ENCODE data around the gene MYH3. TPM values are rescaled to one million over a fixed set of nuclear protein-coding genes. Genes with fewer than 3 reads are reported as not detected.

MYH3 gene
- total and polyA plus RNA-seq, 10 of the 15 experiments (the other 5 are each of a cell fraction or from before 2014, with no cell fraction given), result 0.14 to 1.4 (median 0.71) TPM

- no peak for TF ChIP-seq YBX1 (IDR thresholded peaks at IDR 0.05)
- TF ChIP-seq WRNIP1 (IDR thresholded peaks at IDR 0.05; ENCODE audit: borderline replicate concordance, low read depth, low read length), result no peak
- TF ChIP-seq ZBTB40 (IDR thresholded peaks at IDR 0.05; ENCODE audit: borderline replicate concordance), result no peak
- TF ChIP-seq YY1 (IDR thresholded peaks at IDR 0.05; ENCODE audit: low read depth, low read length), result no peak
These were observed 30.4 kb upstream of the MYH3 start (continued) for GRCh38 chr17:10687499-10687898.

GRCh38 chr17:10683853-10684252 is 26.7 kb upstream of the MYH3 start:
- WGBS (ENCODE audit: insufficient coverage, insufficient replicate concordance, low lambda C conversion rate, missing lambda C conversion rate), result 71% methylated on average over 2 of the region's 2 CpGs
- ChIA-PET SMC1A (ENCODE audit: uncharacterized antibody, unreplicated experiment) (interaction anchor here (1.0 to 2.1 kb wide), 5 partner anchors 11 to 52 kb away, joined by 3 to 6 read pairs (median 4); no protein-coding TSS in a partner anchor), POLR2A (no interaction called here), CTCF (interaction anchor here (1.0 to 3.6 kb wide), 12 partner anchors 9 to 67 kb away, joined by 3 to 40 read pairs (median 8); no protein-coding TSS in a partner anchor), RAD21 (ENCODE audit: unreplicated experiment) (no interaction called here)
- H3K4me1 ChIP-seq (ENCODE audit: control insufficient read depth, insufficient read depth, low read length), result no peaks in the 10 kb centered on the region
- no TSS peak for BruUV-seq (replicated peaks)
- DNase-seq (ENCODE audit: low read depth, low spot score), result no peak
- no peak overlapping the region for H3K9ac ChIP-seq (ENCODE audit: control insufficient read depth, insufficient read depth, low read length)
- no peak overlapping the region for H2AFZ ChIP-seq (ENCODE audit: control insufficient read depth, low read depth, low read length)
- ATAC-seq, result no peak
- H3K9me3 ChIP-seq (replicated peaks; ENCODE audit: control insufficient read depth, insufficient read depth, low read length), result no peaks in the 10 kb centered on the region
- peaks cover 3 to 23% of the 10 kb centered on the region in 2 experiments for H3K36me3 ChIP-seq (ENCODE audit: control insufficient read depth in 2 of 2, insufficient read depth in 2 of 2, low read length in 1 of 2)
- no peak for FAIRE-seq
- no peak overlapping the region for H3K4me2 ChIP-seq (ENCODE audit: control insufficient read depth, insufficient read depth)
- intact Hi-C loops (cut with micrococcal nuclease; ENCODE audit: unreplicated experiment) (loop anchor here (1.0 kb wide), 1 partner anchor 53 kb away; no protein-coding TSS in a partner anchor), in situ Hi-C loops (cut with MboI) (no loop called here)
- H3K27ac ChIP-seq (ENCODE audit: control insufficient read depth, insufficient read depth), result no peak overlapping the region
- peaks cover 2% of the 10 kb centered on the region for H3K79me2 ChIP-seq (ENCODE audit: control insufficient read depth, insufficient read depth, low read length)
- peak; percentile 34; the same call in 1 of the 2 replicates for TF ChIP-seq RAD21 (IDR thresholded peaks at IDR 0.05; ENCODE audit: insufficient read depth, low read depth, low read length)
- TF ChIP-seq SMAD5 (IDR thresholded peaks at IDR 0.05; ENCODE audit: low read depth), result no peak
- TF ChIP-seq CHD2 (IDR thresholded peaks at IDR 0.05; ENCODE audit: borderline replicate concordance, low read depth, low read length), result no peak
- no peak for TF ChIP-seq IRF3 (IDR thresholded peaks at IDR 0.05)
- no peak for TF ChIP-seq PML (IDR thresholded peaks at IDR 0.05; ENCODE audit: low read length)
- TF ChIP-seq CTCF (IDR thresholded peaks at IDR 0.05 in 2 of 3, conservative IDR thresholded peaks at IDR 0.05 in 1 of 3; ENCODE audit: control insufficient read depth in 2 of 3, extremely low read depth in 1 of 3, insufficient read depth in 1 of 3, low read depth in 3 of 3, low read length in 3 of 3), result peak; percentile 30 to 61 (median 32); a peak in 5 of 6 replicates
- no peak for TF ChIP-seq CBX5 (IDR thresholded peaks at IDR 0.05; ENCODE audit: low read depth)
- no peak for TF ChIP-seq MEF2B (IDR thresholded peaks at IDR 0.05; ENCODE audit: partially characterized antibody, poor library complexity, severe bottlenecking)
- TF ChIP-seq TCF3 (IDR thresholded peaks at IDR 0.05; ENCODE audit: borderline replicate concordance, insufficient read depth, low read depth, low read length), result no peak
- no peak for TF ChIP-seq TCF12 (IDR thresholded peaks at IDR 0.05; ENCODE audit: low read depth, low read length)
- no peak for TF ChIP-seq PKNOX1 (IDR thresholded peaks at IDR 0.05)
- H3K4me3 ChIP-seq, result no peak overlapping the region
- no peaks in the 10 kb centered on the region for H4K20me1 ChIP-seq (ENCODE audit: control insufficient read depth, insufficient read depth)
- no peaks in the 10 kb centered on the region for H3K27me3 ChIP-seq (replicated peaks in 1 of 2; ENCODE audit: control insufficient read depth in 2 of 2, insufficient read depth in 2 of 2, low read length in 1 of 2)

All from GM12878 (cell line).